Suppressor macrophage treated with lipopolysaccharide for 1 hour (primary cell): ENCODE measurements around the gene MTIF2.
"Not testable (repeated sequence)": the region's sequence is repeated elsewhere in the genome, so short reads cannot be mapped to it uniquely, and the experiment has no call there.

Source experiments
- DNase-seq, 3 donors: peaks; one replicate each; pipeline ENCODE4 v3.0.0-alpha.2; 2020 to 2022

MTIF2 gene

GRCh38 chr2:55268907-55269644 lies at the start of gene MTIF2:
Gene MTIF2, minus strand, starts transcription at chr2:55269231. Its CDS starts 5,373 bp downstream, at chr2:55263858.
- peak; percentile 95 to 97 (median 97) for DNase-seq

- peak in 1 of 3 donors; percentile 3 for DNase-seq
Measured at GRCh38 chr2:55314985-55315384, 46.0 kb upstream of the MTIF2 start.

GRCh38 chr2:55311444-55311870 lies 42.4 kb upstream of the MTIF2 start:
- DNase-seq = peak; percentile 59 to 90 (median 86)

GRCh38 chr2:55309446-55309845 lies 40.4 kb upstream of the MTIF2 start:
- DNase-seq = peak in 2 of 3 donors; percentile 9 to 37

- DNase-seq = no peak
Measured at GRCh38 chr2:55302241-55302640, 33.2 kb upstream of the MTIF2 start.

- DNase-seq = no peak
Measured at GRCh38 chr2:55301277-55301676, 32.2 kb upstream of the MTIF2 start.

GRCh38 chr2:55296393-55296792 lies 27.4 kb upstream of the MTIF2 start:
- no peak for DNase-seq

- DNase-seq = no peak
Measured at GRCh38 chr2:55283083-55283482, 14.1 kb upstream of the MTIF2 start.

GRCh38 chr2:55282110-55282917 lies 13.3 kb upstream of the MTIF2 start:
- peak; percentile 89 to 94 (median 92) for DNase-seq

GRCh38 chr2:55280851-55281546 lies 12.0 kb upstream of the MTIF2 start:
- peak in 1 of 3 donors; percentile 18 for DNase-seq

GRCh38 chr2:55279859-55280424 lies 10.9 kb upstream of the MTIF2 start:
- peak in 1 of 3 donors; percentile 14 for DNase-seq

- DNase-seq = peak in 1 of 3 donors; percentile 10
Measured at GRCh38 chr2:55279214-55279835, 10.3 kb upstream of the MTIF2 start.

GRCh38 chr2:55277310-55277709 lies 8.3 kb upstream of the MTIF2 start:
- peak in 1 of 3 donors; percentile 16 for DNase-seq

- DNase-seq = not testable (repeated sequence)
Measured at GRCh38 chr2:55274346-55274745, 5.3 kb upstream of the MTIF2 start.

- DNase-seq = no peak
Measured at GRCh38 chr2:55269645-55269990, 587 bp upstream of the MTIF2 start.

GRCh38 chr2:55268288-55268906 lies 634 bp downstream of the MTIF2 start:
- peak; percentile 10 to 28 (median 25) for DNase-seq

GRCh38 chr2:55259586-55259985 lies 9.4 kb downstream of the MTIF2 start:
- DNase-seq = not testable (repeated sequence)

GRCh38 chr2:55252832-55253231 lies 16.2 kb downstream of the MTIF2 start:
- DNase-seq = no peak

GRCh38 chr2:55247025-55247424 lies 22.0 kb downstream of the MTIF2 start:
- no peak for DNase-seq

GRCh38 chr2:55245411-55245810 lies 23.6 kb downstream of the MTIF2 start:
- DNase-seq = no peak

GRCh38 chr2:55242617-55243016 lies 26.4 kb downstream of the MTIF2 start:
- no peak for DNase-seq

- not testable (repeated sequence) for DNase-seq
Measured at GRCh38 chr2:55241582-55241981, 27.4 kb downstream of the MTIF2 start.
